Peyer's patch (tissue), 4 donors: Measurements from ENCODE around the gene RELL1. TPM values are rescaled to one million over a fixed set of nuclear protein-coding genes. Genes with fewer than 3 reads are reported as not detected.
A peak's percentile ranks its signal among the peaks of the same experiment; 100 is the strongest.

Experiments
- DNase-seq, 3 donors: peaks; one replicate each; pipeline ENCODE4 v3.0.0-alpha.2; 2017 to 2019
- H3K27ac ChIP-seq, 4 donors: fragments of 200-600 bp; sonication (generic); one replicate each; pipeline ENCODE4 v1.5.1; 2016 to 2019
- H3K27me3 ChIP-seq, 2 donors: fragments of 200-600 bp; sonication (generic); one replicate each; pipeline ENCODE4 v1.5.1; 2019
- H3K36me3 ChIP-seq, 3 donors: fragments of 200-600 bp; sonication (generic); one replicate each; pipeline ENCODE4 v1.5.1; 2016 to 2019
- H3K4me1 ChIP-seq, 4 donors: fragments of 200-600 bp; sonication (generic); one replicate each; pipeline ENCODE4 v1.5.1; 2016 to 2019
- H3K4me3 ChIP-seq, 4 donors: fragments of 200-600 bp; sonication (generic); 1 replicate in 3 of 4; 2 replicates in 1 of 4; pipeline ENCODE4 v1.5.1; 2016 to 2019; ENCODE audit warnings: mild to moderate bottlenecking in 1 of 4
- H3K9me3 ChIP-seq, 4 donors: fragments of 200-600 bp; sonication (generic); one replicate each; pipeline ENCODE4 v1.5.1; 2016 to 2019; ENCODE audit warnings: mild to moderate bottlenecking in 1 of 4
- POLR2A ChIP-seq, 2 donors: fragments of 450-650 bp; IDR thresholded peaks; one replicate each; pipeline ENCODE4 v1.5.1; 2017; ENCODE audit warnings: antibody characterized with exemption in 2 of 2, mild to moderate bottlenecking in 2 of 2, moderate library complexity in 2 of 2
- total RNA-seq, 4 donors: library from RNA; depleted of rRNA; stranded (reverse); fragments of >200 nt; gene quantifications; one replicate each; pipeline ENCODE4 v1.1.0, GENCODE V29; 2016
- TF ChIP-seq, protein P1 (sequence below), 6 experiments: fragments of 450-650 bp in 4 of 6; fragments of 200-600 bp in 2 of 6; sonication (generic) in 1 of 6; IDR thresholded peaks; one replicate each; pipeline ENCODE4 v1.5.1; 2017 to 2019; ENCODE audit warnings: antibody characterized with exemption in 6 of 6, mild to moderate bottlenecking in 3 of 6, moderate library complexity in 1 of 6

The RELL1 gene
- total RNA-seq, 4 donors from 2014 or later, result 43.2 to 76.2 (median 55.8) TPM

DNA sequence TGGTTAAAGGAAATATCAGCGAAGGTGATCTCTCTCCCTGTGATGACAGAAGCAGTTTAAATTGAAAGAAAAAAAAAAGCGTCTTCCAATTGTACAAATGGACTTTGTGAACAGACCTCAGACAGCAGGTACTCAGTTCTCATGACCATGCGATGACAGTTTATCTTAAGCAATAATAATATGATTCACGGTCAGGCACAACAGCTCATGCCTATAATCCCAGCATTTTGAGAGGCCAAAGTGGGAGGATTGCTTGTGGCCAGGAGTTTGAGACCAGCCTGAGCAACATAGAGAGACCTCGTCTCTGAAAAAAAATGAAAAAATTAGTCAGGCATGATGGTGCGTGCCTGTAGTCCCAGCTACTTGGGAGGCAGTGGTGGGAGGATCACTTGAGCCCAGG lies 51.0 kb downstream of the RELL1 start:
- Histone ChIP-seq H3K27me3 (no peaks in the 10 kb centered on the region), H3K9me3 (no peaks in the 10 kb centered on the region), H3K4me3 (no peak overlapping the region), H3K36me3 (peaks cover 0 to 40% (median 0%) of the 10 kb centered on the region in 3 donors), H3K27ac (no peak overlapping the region), H3K4me1 (no peaks in the 10 kb centered on the region)
- no peak for DNase-seq
- TF ChIP-seq POLR2A (IDR thresholded peaks at IDR 0.05), result no peak
- TF ChIP-seq, protein P1, sequence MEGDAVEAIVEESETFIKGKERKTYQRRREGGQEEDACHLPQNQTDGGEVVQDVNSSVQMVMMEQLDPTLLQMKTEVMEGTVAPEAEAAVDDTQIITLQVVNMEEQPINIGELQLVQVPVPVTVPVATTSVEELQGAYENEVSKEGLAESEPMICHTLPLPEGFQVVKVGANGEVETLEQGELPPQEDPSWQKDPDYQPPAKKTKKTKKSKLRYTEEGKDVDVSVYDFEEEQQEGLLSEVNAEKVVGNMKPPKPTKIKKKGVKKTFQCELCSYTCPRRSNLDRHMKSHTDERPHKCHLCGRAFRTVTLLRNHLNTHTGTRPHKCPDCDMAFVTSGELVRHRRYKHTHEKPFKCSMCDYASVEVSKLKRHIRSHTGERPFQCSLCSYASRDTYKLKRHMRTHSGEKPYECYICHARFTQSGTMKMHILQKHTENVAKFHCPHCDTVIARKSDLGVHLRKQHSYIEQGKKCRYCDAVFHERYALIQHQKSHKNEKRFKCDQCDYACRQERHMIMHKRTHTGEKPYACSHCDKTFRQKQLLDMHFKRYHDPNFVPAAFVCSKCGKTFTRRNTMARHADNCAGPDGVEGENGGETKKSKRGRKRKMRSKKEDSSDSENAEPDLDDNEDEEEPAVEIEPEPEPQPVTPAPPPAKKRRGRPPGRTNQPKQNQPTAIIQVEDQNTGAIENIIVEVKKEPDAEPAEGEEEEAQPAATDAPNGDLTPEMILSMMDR (IDR thresholded peaks at IDR 0.05), result no peak

DNA sequence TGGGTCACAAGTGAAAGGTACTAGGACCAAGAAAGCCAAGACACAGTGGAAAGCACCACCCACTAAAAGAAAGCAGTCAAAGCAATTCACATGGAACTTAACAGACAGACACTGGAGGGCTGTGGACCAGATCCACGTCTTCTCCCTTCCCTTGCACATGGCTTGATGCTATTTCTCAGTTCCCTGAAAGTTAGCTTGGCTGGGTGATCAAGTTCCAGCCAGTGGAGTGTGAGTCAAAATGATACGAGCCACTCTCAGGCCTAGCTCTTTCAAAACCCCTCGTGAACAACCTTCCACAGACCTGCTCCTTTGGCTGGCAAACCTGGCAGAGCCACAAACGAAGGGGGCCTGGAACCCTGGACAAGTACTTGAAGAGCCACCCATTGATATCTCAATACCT lies 52.0 kb downstream of the RELL1 start:
- H3K27me3 ChIP-seq, result no peaks in the 10 kb centered on the region
- no peak overlapping the region for H3K4me3 ChIP-seq
- peaks cover 0 to 48% (median 0%) of the 10 kb centered on the region in 3 donors for H3K36me3 ChIP-seq

DNA sequence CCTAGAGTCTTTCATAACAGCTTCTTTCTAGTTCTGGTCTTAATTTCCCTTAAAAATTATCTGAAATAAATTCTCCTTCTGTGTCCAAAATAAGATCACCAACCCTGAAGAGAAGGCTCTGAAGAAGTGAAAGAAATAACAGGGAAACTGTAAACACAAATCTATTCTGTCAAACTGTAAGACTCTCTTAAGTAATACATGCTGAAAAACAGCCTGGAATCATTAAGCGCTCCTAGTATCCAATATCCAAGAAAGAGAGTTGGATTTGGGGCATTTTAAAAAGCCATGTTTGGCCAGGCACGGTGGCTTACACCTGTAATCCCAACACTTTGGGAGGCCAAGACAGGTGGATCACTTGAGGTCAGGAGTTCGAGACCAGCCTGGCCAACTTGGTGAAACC lies 53.3 kb downstream of the RELL1 start:
- H3K27ac ChIP-seq, result peak overlapping the region in 1 of 4 donors; percentile 5
- H3K36me3 ChIP-seq, result peaks cover 0 to 46% (median 0%) of the 10 kb centered on the region in 3 donors

More for the DNA sequence above, 52.0 kb downstream of the RELL1 start:
- H3K9me3 ChIP-seq, result no peaks in the 10 kb centered on the region
- no peak overlapping the region for H3K27ac ChIP-seq
- DNase-seq, result no peak
- H3K4me1 ChIP-seq, result no peaks in the 10 kb centered on the region
- TF ChIP-seq, protein P1 (IDR thresholded peaks at IDR 0.05), result no peak
- no peak for TF ChIP-seq POLR2A (IDR thresholded peaks at IDR 0.05)

DNA sequence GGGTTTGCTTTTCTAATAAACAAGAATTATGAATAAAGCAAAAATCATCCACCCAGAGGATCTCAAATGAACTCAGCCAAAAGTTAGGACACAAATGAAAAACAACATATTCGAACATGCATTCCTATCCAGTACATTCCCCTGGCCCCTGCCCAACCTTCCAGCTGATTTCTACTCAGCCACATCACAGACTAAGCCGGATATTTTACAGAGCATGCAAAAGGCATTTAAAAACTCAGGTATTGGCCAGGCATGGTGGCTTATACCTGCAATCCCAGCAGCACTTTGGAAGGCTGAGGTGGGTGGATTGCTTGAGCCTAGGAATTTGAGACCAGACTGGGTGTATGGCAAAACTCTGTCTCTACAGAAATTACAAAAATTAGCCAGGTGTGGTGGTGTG lies 54.6 kb downstream of the RELL1 start:
- no peak for TF ChIP-seq POLR2A (IDR thresholded peaks at IDR 0.05)
- TF ChIP-seq, protein P1 (IDR thresholded peaks at IDR 0.05), result no peak
- Histone ChIP-seq H3K9me3 (no peaks in the 10 kb centered on the region), H3K27ac (no peak overlapping the region), H3K4me1 (no peaks in the 10 kb centered on the region), H3K27me3 (no peaks in the 10 kb centered on the region), H3K36me3 (peaks cover 0 to 38% (median 0%) of the 10 kb centered on the region in 3 donors), H3K4me3 (no peak overlapping the region)
- peak in 1 of 3 donors; percentile 61 for DNase-seq

More for the DNA sequence above, 53.3 kb downstream of the RELL1 start:
- TF ChIP-seq POLR2A (IDR thresholded peaks at IDR 0.05), result no peak
- TF ChIP-seq, protein P1 (IDR thresholded peaks at IDR 0.05), result no peak
- no peak for DNase-seq
- no peak overlapping the region for H3K4me3 ChIP-seq
- no peaks in the 10 kb centered on the region for H3K27me3 ChIP-seq
- no peaks in the 10 kb centered on the region for H3K9me3 ChIP-seq
- H3K4me1 ChIP-seq, result no peaks in the 10 kb centered on the region

DNA sequence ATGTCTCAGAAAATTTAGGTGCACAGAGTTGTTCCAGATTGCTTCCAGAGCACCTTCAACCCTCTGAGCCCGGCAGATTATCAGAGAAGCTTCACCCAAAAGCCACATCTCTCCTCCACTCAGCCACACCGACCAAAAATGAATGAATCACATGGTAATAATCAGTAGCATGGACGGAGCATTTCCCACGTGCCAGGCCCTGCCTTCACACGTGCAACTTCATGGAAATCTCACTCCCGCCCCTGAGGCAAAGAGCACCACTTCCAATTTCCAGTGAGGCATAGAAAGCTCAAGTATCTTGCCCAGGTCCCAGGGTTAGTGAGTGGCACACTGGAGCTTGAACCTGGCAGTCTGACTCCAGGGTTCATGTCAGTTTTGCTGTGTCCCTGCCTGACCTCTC lies 56.5 kb downstream of the RELL1 start:
- Histone ChIP-seq H3K4me1 (no peaks in the 10 kb centered on the region), H3K36me3 (peaks cover 0 to 41% (median 0%) of the 10 kb centered on the region in 3 donors), H3K9me3 (no peaks in the 10 kb centered on the region), H3K4me3 (no peak overlapping the region), H3K27ac (no peak overlapping the region), H3K27me3 (no peaks in the 10 kb centered on the region)
- DNase-seq, result no peak
- TF ChIP-seq, protein P1 (IDR thresholded peaks at IDR 0.05), result no peak
- no peak for TF ChIP-seq POLR2A (IDR thresholded peaks at IDR 0.05)
